Skeletal muscle cell (primary cell): ENCODE measurements around the gene WFDC2.
"Not testable (repeated sequence)": the region's sequence is repeated elsewhere in the genome, so short reads cannot be mapped to it uniquely, and the experiment has no call there.

Experiments
- DNase-seq: peaks from one replicate; pipeline ENCODE4 v3.0.0-alpha.2; 2010; ENCODE audit warnings: low read depth
- H3K4me3 ChIP-seq: 2 replicates; pipeline ENCODE4 v1.5.1; 2011; ENCODE audit warnings: low read depth, mild to moderate bottlenecking, control low read depth, low read length, moderate library complexity

Gene WFDC2

DNA sequence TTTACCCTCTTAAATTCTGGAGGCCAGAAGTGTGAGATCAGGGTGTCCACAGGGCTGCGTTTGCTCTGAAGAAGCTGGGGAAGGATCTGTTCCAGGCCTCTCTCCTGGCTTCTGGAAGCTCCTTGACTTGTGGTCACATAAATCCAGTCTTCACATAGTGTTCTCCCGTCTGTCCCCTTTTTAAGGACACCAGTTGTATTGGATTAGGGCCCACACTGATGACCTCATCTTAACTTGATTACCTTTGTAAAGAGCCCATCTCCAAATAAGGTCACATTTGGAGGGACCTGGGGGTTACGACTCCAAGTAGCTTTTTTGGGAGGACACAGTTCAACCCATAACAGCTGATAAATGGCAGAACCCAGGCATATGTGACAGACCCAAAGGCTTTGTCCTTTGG, 20.0 kb upstream of the WFDC2 start:
- no peak for DNase-seq

DNA sequence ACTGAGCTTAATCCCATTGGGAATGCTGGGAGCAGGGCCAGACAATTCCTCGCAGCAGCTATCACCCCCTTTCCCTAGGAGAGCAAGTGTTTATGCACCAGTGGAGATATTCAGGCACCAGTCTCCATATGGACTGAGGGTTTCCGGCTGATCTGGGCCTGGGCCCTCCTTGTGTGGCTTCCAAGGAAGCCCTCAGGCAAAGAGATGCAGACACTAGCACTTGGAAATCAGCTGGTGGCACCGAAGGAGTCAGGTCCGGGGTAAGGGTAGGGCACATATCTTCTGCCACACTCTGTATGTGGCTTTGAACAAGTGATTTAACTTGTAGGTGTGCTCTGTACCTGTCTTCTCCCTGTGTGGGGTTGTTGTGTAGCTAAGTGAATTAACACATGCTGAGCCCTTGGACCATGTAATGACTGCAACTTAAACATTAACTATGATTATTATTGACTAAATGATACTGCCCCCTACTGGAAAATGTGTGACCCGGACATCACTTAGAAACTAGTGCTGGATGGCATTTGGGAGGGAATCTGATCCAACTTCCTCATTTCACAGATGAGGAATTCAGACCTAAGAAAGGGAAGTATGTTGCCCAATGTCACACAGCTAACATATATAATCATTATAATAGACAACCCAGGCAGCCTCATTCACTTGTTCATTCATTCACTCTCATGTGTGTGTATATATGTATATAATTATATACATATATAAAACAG, 19.3 kb upstream of the WFDC2 start:
- DNase-seq: peak; percentile 18
- H3K4me3 ChIP-seq: no peak overlapping the region

More for the DNA sequence above, 20.0 kb upstream of the WFDC2 start:
- no peak overlapping the region for H3K4me3 ChIP-seq

DNA sequence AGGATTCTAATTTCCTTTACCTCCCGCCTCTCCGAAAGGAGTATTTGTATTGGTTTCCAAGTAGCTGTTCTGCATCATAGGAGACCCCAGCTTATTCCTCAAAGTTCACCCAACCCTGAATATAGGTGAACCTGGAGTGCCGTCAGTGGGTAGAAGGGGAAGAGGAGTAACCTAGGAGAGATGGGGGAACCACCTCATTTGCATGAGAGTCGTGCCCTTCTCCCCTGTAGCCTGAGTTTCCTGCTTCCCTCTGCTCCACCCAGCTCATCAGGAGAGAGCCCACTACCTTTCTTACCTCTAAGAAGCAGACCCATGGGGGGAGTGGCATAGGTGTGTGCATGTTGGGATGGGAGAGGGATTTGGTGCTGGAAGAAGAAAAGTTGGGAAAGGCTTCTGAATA, 17.3 kb upstream of the WFDC2 start:
- no peak for DNase-seq
- no peak overlapping the region for H3K4me3 ChIP-seq

- H3K4me3 ChIP-seq: no peak overlapping the region
- no peak for DNase-seq
These were observed 16.5 kb upstream of the WFDC2 start for GRCh38 chr20:45452772-45453691.

DNA sequence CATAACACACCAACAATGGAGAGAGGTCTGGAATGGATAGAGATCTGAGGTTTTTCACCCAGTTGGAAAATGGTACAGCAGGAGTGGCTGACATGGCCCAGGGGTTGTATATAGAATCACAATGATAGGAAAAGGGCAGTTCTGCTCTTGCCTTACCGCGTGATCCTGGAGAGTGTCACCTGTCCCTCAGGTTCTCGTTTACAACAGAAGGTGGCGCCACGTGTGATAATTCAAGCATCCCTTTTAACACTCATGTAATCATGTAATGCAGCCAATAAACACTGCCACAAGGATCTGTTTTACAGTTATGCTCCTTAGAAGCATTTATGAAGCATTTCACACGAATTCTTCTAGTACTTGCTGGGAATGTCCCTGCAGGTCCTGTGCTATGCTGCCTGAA, 12.9 kb upstream of the WFDC2 start:
- DNase-seq: no peak
- no peak overlapping the region for H3K4me3 ChIP-seq

DNA sequence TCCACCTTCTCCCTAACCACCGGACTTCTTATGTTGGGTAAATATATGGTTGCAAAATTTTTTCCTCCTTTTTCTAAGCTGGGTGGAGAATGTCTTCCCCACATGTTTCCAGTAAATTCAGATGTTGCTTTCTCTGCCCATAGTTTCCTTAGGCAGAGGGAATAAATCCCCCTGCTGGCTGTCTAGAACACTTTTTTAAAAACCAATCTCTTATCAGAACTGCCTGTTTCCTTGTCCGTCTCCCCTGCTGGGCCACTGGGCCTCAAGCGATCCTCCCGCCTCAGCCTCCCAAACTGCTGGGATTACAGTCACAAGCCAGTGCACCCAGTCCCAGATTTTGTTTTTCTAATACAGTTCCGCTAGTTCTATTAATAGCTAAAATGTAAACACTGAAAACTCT, 9.9 kb upstream of the WFDC2 start:
- no peak overlapping the region for H3K4me3 ChIP-seq
- no peak for DNase-seq

DNA sequence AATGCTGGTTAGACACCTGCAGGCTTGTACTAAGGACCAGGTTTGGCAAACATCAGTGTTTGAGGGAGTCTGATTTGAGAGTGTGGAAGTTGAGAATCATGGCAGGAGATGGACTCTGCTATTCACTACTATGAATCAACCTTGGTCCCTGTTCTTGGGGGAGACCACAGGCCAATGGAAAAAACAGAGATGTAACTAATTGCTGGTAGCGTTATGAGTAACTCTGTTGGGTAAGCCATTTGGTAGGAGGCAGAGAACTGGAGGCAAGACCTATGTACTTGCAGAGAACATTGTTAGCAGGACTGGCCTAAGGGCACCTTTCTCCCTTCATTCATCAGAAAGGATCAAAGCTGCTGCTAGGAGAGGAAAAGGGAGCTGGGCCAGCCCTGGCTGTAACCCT, 8.3 kb upstream of the WFDC2 start:
- no peak overlapping the region for H3K4me3 ChIP-seq
- DNase-seq: no peak

- DNase-seq: no peak
- no peak overlapping the region for H3K4me3 ChIP-seq
These were observed 6.6 kb upstream of the WFDC2 start for GRCh38 chr20:45462711-45463509.

DNA sequence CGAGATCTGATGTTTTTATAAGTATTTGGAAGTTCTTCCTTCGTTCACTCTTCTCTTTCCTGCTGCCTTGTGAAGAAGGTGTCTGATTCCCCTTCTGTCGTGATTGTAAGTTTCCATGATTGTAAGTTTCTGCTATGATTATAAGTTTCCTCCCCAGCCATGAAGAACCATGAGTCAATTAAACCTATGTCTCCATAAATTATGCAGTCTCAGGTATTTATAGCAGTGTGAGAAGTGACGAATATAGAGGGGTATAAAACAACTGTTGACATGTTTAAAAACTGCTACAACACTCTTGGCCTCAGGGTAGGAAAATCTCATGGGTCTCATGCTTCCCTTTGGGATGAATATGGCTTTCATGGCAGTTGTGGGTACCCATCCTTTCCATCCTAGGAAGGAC, 5.8 kb upstream of the WFDC2 start:
- DNase-seq: no peak
- H3K4me3 ChIP-seq: no peak overlapping the region

GRCh38 chr20:45465491-45466266, 3.9 kb upstream of the WFDC2 start:
- H3K4me3 ChIP-seq: no peak overlapping the region
- no peak for DNase-seq

DNA sequence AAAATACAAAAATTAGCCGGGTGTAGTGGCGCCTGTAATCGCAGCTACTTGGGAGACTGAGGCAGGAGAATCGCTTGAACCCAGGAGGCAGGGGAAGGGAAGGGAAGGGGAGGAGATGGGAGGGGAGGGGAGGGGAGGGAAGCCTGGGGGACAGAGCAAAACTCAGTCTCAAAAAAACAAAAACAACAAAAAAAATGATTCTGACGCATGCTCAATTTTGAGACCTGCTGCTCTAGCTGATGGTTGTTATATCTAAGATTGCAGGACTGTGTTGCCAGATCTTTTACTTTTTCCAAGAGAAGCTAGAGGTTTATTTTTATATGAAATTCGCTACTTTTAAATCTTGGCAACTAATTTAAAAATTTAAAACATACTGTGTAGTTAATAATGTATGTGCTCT, 2.4 kb upstream of the WFDC2 start:
- no peak overlapping the region for H3K4me3 ChIP-seq

GRCh38 chr20:45467861-45468260, 1.7 kb upstream of the WFDC2 start:
- DNase-seq: no peak
- no peak overlapping the region for H3K4me3 ChIP-seq

More for the DNA sequence above, 2.4 kb upstream of the WFDC2 start:
- DNase-seq: no peak

DNA sequence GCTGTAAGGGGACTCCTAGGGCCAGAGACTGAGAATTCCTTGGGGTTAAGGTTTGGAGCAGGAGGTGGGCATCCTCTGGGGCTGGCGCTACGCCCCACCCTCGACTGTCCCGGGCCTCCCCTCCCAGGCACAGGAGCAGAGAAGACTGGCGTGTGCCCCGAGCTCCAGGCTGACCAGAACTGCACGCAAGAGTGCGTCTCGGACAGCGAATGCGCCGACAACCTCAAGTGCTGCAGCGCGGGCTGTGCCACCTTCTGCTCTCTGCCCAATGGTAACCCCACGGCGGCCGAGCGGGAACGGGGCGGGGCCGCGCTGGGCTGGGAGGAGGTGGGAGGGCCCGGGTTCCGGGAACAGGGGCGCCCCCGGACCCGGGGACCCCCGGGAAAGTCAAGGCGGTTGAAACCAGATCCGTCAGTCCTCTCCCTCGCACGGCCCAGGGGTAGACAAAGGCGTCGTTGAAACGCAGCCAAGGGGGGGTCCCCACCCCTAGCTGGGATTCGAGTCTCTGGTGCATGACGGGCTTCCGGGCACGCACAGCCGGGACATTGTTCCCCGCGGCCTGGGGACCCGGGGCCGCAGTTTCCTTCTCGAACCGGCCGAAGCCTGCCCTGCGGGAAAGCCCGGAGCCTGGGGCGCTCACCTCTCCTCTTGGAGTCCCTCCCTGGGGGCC, 844 bp downstream of the WFDC2 start:
- peak overlapping the region; percentile 46 for H3K4me3 ChIP-seq
- no peak for DNase-seq

DNA sequence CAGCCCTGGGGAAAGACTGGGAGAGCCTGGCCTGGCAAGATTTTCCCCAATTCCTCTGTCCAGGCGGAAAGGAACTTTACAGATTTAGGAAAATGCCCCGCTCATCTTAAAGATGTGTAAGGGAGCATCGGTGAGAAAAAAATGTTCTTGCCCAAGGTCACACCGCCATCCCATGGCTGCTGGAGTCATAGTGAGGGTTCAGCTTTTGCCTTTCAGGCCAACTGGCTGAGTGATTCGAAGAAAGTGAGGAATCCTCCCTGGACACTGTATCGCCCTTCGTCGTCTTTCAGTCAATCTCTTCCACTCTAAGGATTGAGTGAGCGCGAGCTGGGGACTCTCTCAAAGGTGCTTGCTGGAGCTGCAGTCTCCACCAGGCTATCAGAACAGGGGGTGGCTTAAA, 1.4 kb downstream of the WFDC2 start:
- peak overlapping the region; percentile 46 for H3K4me3 ChIP-seq
- no peak for DNase-seq

DNA sequence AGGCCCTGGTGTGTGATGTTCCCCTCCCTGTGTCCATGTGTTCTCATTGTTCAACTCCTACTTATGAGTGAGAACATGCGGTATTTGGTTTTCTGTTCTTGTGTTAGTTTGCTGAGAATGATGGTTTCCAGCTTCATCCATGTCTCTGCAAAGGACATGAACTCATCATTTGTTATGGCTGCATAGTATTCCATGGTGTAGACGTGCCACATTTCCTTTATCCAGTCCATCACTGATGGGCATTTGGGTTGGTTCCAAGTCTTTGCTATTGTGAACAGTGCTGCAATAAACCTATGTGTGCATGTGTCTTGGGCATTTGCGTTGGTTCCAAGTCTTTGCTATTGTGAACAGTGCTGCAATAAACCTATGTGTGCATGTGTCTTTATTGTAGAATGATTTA, 2.7 kb downstream of the WFDC2 start:
- not testable (repeated sequence) for DNase-seq, H3K4me3 ChIP-seq

DNA sequence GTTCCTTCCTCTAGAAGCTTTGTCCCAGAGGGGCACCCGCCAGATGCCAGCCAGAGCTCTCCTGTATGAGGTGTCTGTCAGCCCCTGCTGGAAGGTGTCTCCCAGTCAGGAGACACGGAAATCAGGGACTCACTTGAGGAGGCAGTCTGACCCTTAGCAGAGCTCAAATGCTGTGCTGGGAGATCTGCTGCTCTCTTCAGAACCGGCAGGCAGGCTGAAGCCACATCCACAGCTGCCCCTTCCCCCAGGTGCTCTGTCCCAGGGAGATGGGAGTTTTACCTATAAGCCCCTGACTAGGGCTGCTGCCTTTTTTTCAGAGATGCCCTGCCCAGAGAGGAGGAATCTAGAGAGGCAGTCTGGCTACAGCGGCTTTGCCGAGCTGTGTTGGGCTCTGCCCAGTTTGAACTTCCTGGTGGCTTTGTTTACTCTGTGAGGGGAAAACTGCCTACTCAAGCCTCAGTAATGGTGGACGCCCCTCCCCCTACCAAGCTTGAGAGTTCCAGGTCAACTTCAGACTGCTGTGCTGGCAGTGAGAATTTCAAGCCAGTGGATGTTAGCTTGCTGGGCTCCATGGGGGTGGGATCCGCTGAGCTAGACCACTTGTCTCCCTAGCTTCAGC, 8.1 kb downstream of the WFDC2 start:
- not testable (repeated sequence) for DNase-seq

DNA sequence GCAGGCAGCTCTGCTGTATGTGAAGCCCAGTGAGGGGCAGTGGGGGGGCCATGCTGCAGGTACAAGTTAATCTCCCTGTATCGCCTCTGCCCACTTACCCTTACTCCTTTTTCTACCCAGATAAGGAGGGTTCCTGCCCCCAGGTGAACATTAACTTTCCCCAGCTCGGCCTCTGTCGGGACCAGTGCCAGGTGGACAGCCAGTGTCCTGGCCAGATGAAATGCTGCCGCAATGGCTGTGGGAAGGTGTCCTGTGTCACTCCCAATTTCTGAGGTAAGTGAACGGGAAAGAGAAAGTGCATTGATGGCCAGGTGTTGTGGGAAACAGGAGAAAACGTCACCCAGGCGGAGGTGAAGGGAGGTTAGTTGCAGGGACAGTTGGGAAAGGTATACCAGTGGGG, 10.3 kb downstream of the WFDC2 start:
- DNase-seq: no peak
- H3K4me3 ChIP-seq: no peak overlapping the region

More for the DNA sequence above, 8.1 kb downstream of the WFDC2 start:
- not testable (repeated sequence) for H3K4me3 ChIP-seq

DNA sequence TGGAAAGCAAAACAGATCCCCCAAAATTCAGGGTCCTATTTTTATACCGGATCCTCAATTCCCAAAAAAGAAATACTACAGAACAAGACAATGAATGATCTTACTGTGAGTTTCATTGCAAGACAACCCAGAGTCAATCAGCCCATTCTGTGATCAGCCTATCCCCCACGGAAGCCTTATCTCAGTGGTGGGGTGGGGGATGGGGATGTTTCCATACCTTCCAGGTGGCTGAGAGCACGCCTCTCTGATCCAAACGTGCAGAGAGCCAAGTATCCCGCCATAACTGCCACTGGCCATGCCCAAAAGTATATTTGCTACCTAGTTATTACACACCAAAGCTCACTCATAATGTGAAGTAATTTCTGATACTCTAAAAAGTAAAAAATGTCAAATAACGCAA, 15.1 kb downstream of the WFDC2 start:
- no peak for DNase-seq
- H3K4me3 ChIP-seq: no peak overlapping the region
